ENCODE measurements around the gene ANGPTL5.
"Not testable (repeated sequence)": the region's sequence is repeated elsewhere in the genome, so short reads cannot be mapped to it uniquely, and the experiment has no call there.

Gene ANGPTL5

GRCh38 chr11:101866619-101867491 is 49.5 kb downstream of the ANGPTL5 start:
- Mint-ChIP-seq H3K9me3 (peaks cover 4% of the 10 kb centered on the region), H3K4me1 (ENCODE audit: low read depth) (no peaks in the 10 kb centered on the region), H3K27ac (no peak overlapping the region), H3K27me3 (ENCODE audit: low read depth) (peaks cover 11% of the 10 kb centered on the region), H3K4me3 (no peak overlapping the region), H3K36me3 (ENCODE audit: low read depth) (no peaks in the 10 kb centered on the region)

- peaks cover 11% of the 10 kb centered on the region for H3K27me3 Mint-ChIP-seq (ENCODE audit: low read depth)
- H3K36me3 Mint-ChIP-seq (ENCODE audit: low read depth), result no peaks in the 10 kb centered on the region
- peaks cover 4% of the 10 kb centered on the region for H3K9me3 Mint-ChIP-seq
- no peak overlapping the region for H3K27ac Mint-ChIP-seq
- H3K4me1 Mint-ChIP-seq (ENCODE audit: low read depth), result no peaks in the 10 kb centered on the region
- H3K4me3 Mint-ChIP-seq, result no peak overlapping the region
These were observed 52.2 kb downstream of the ANGPTL5 start for GRCh38 chr11:101864098-101864497.

- Mint-ChIP-seq H3K36me3 (ENCODE audit: low read depth) (no peaks in the 10 kb centered on the region), H3K4me1 (ENCODE audit: low read depth) (no peaks in the 10 kb centered on the region), H3K4me3 (no peak overlapping the region), H3K27me3 (ENCODE audit: low read depth) (peaks cover 3% of the 10 kb centered on the region), H3K27ac (no peak overlapping the region), H3K9me3 (peaks cover 4% of the 10 kb centered on the region)
These were observed 53.0 kb downstream of the ANGPTL5 start for GRCh38 chr11:101863361-101863760.

- H3K27ac Mint-ChIP-seq, result no peak overlapping the region
- no peaks in the 10 kb centered on the region for H3K36me3 Mint-ChIP-seq (ENCODE audit: low read depth)
- H3K4me3 Mint-ChIP-seq, result no peak overlapping the region
- peaks cover 4% of the 10 kb centered on the region for H3K9me3 Mint-ChIP-seq
- H3K4me1 Mint-ChIP-seq (ENCODE audit: low read depth), result no peaks in the 10 kb centered on the region
- H3K27me3 Mint-ChIP-seq (ENCODE audit: low read depth), result peaks cover under 1% of the 10 kb centered on the region
These were observed 53.7 kb downstream of the ANGPTL5 start for GRCh38 chr11:101862391-101863233.

- H3K27ac Mint-ChIP-seq, result no peak overlapping the region
- H3K36me3 Mint-ChIP-seq (ENCODE audit: low read depth), result no peaks in the 10 kb centered on the region
- no peaks in the 10 kb centered on the region for H3K27me3 Mint-ChIP-seq (ENCODE audit: low read depth)
- no peaks in the 10 kb centered on the region for H3K4me1 Mint-ChIP-seq (ENCODE audit: low read depth)
- no peak overlapping the region for H3K4me3 Mint-ChIP-seq
- H3K9me3 Mint-ChIP-seq, result peaks cover 4% of the 10 kb centered on the region
These were observed 55.5 kb downstream of the ANGPTL5 start for GRCh38 chr11:101860696-101861427.

GRCh38 chr11:101852260-101852659 is 64.1 kb downstream of the ANGPTL5 start:
- H3K27ac Mint-ChIP-seq; H3K4me3 Mint-ChIP-seq; H3K27me3 Mint-ChIP-seq (ENCODE audit: low read depth); H3K4me1 Mint-ChIP-seq (ENCODE audit: low read depth); H3K36me3 Mint-ChIP-seq (ENCODE audit: low read depth); H3K9me3 Mint-ChIP-seq: not testable (repeated sequence)

- Mint-ChIP-seq H3K27me3 (ENCODE audit: low read depth) (no peaks in the 10 kb centered on the region), H3K36me3 (ENCODE audit: low read depth) (no peaks in the 10 kb centered on the region), H3K4me1 (ENCODE audit: low read depth) (no peaks in the 10 kb centered on the region), H3K4me3 (no peak overlapping the region), H3K27ac (no peak overlapping the region), H3K9me3 (no peaks in the 10 kb centered on the region)
These were observed 68.1 kb downstream of the ANGPTL5 start for GRCh38 chr11:101848262-101848661.

- H3K27me3 Mint-ChIP-seq (ENCODE audit: low read depth), result no peaks in the 10 kb centered on the region
- no peak overlapping the region for H3K4me3 Mint-ChIP-seq
- no peaks in the 10 kb centered on the region for H3K36me3 Mint-ChIP-seq (ENCODE audit: low read depth)
- no peak overlapping the region for H3K27ac Mint-ChIP-seq
- peaks cover 1% of the 10 kb centered on the region for H3K9me3 Mint-ChIP-seq
- no peaks in the 10 kb centered on the region for H3K4me1 Mint-ChIP-seq (ENCODE audit: low read depth)
These were observed 71.7 kb downstream of the ANGPTL5 start for GRCh38 chr11:101844608-101845007.

GRCh38 chr11:101840704-101841103 is 75.6 kb downstream of the ANGPTL5 start:
- H3K4me1 Mint-ChIP-seq (ENCODE audit: low read depth), result no peaks in the 10 kb centered on the region
- no peak overlapping the region for H3K27ac Mint-ChIP-seq
- H3K4me3 Mint-ChIP-seq, result no peak overlapping the region
- peaks cover 5% of the 10 kb centered on the region for H3K9me3 Mint-ChIP-seq
- H3K27me3 Mint-ChIP-seq (ENCODE audit: low read depth), result no peaks in the 10 kb centered on the region
- H3K36me3 Mint-ChIP-seq (ENCODE audit: low read depth), result no peaks in the 10 kb centered on the region
